Measurements from ENCODE around the gene FAM229A. TPM values are rescaled to one million over a fixed set of nuclear protein-coding genes. Genes with fewer than 3 reads are reported as not detected.

The FAM229A gene
- total and polyA plus RNA-seq, 9 of the 15 experiments (the other 6 are each of a cell fraction or from before 2014, with no cell fraction given), result 0.04 to 21.6 (median 7.4) TPM

GRCh38 chr1:32394141-32394889, 32.0 kb upstream of the FAM229A start, which contains the start of gene BSDC1 (continued):
- TF ChIP-seq, protein P1, sequence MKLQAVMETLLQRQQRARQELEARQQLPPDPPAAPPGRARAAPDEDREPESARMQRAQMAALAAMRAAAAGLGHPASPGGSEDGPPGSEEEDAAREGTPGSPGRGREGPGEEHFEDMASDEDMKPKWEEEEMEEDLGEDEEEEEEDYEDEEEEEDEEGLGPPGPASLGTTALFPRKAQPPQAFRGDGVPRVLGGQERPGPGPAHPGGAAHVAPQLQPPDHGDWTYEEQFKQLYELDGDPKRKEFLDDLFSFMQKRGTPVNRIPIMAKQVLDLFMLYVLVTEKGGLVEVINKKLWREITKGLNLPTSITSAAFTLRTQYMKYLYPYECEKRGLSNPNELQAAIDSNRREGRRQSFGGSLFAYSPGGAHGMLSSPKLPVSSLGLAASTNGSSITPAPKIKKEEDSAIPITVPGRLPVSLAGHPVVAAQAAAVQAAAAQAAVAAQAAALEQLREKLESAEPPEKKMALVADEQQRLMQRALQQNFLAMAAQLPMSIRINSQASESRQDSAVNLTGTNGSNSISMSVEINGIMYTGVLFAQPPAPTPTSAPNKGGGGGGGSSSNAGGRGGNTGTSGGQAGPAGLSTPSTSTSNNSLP (IDR thresholded peaks at IDR 0.05; ENCODE audit: borderline replicate concordance, low read depth, low read length), result peak; percentile 67; the same call in 1 of the 2 replicates
- TF ChIP-seq, protein P2, sequence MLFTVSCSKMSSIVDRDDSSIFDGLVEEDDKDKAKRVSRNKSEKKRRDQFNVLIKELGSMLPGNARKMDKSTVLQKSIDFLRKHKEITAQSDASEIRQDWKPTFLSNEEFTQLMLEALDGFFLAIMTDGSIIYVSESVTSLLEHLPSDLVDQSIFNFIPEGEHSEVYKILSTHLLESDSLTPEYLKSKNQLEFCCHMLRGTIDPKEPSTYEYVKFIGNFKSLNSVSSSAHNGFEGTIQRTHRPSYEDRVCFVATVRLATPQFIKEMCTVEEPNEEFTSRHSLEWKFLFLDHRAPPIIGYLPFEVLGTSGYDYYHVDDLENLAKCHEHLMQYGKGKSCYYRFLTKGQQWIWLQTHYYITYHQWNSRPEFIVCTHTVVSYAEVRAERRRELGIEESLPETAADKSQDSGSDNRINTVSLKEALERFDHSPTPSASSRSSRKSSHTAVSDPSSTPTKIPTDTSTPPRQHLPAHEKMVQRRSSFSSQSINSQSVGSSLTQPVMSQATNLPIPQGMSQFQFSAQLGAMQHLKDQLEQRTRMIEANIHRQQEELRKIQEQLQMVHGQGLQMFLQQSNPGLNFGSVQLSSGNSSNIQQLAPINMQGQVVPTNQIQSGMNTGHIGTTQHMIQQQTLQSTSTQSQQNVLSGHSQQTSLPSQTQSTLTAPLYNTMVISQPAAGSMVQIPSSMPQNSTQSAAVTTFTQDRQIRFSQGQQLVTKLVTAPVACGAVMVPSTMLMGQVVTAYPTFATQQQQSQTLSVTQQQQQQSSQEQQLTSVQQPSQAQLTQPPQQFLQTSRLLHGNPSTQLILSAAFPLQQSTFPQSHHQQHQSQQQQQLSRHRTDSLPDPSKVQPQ (CRISPR knock-in tag; IDR thresholded peaks at IDR 0.05; ENCODE audit: borderline replicate concordance), result no peak
- TF ChIP-seq RBM22 (IDR thresholded peaks at IDR 0.05; ENCODE audit: low read depth, low read length, poor library complexity, severe bottlenecking), result no peak
- no peak; the same call in 1 of the 2 replicates for TF ChIP-seq POLR2AphosphoS2 (IDR thresholded peaks at IDR 0.05; ENCODE audit: low read length)
- TF ChIP-seq, protein P3, sequence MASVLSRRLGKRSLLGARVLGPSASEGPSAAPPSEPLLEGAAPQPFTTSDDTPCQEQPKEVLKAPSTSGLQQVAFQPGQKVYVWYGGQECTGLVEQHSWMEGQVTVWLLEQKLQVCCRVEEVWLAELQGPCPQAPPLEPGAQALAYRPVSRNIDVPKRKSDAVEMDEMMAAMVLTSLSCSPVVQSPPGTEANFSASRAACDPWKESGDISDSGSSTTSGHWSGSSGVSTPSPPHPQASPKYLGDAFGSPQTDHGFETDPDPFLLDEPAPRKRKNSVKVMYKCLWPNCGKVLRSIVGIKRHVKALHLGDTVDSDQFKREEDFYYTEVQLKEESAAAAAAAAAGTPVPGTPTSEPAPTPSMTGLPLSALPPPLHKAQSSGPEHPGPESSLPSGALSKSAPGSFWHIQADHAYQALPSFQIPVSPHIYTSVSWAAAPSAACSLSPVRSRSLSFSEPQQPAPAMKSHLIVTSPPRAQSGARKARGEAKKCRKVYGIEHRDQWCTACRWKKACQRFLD (CRISPR knock-in tag; IDR thresholded peaks at IDR 0.05), result no peak
- peak; percentile 92 for TF ChIP-seq POLR2B (IDR thresholded peaks at IDR 0.05; ENCODE audit: low read depth, partially characterized antibody)
- peak; percentile 62; the same call in 1 of the 2 replicates for TF ChIP-seq NR4A1 (CRISPR knock-in tag; IDR thresholded peaks at IDR 0.05)
- TF ChIP-seq NR4A1 (tag; IDR thresholded peaks at IDR 0.05), result 0 out of 2 replicates have a peak, but pooled peaks have one; percentile 39
- TF ChIP-seq ADNP (tag; IDR thresholded peaks at IDR 0.05), result no peak
- TF ChIP-seq, protein P4, sequence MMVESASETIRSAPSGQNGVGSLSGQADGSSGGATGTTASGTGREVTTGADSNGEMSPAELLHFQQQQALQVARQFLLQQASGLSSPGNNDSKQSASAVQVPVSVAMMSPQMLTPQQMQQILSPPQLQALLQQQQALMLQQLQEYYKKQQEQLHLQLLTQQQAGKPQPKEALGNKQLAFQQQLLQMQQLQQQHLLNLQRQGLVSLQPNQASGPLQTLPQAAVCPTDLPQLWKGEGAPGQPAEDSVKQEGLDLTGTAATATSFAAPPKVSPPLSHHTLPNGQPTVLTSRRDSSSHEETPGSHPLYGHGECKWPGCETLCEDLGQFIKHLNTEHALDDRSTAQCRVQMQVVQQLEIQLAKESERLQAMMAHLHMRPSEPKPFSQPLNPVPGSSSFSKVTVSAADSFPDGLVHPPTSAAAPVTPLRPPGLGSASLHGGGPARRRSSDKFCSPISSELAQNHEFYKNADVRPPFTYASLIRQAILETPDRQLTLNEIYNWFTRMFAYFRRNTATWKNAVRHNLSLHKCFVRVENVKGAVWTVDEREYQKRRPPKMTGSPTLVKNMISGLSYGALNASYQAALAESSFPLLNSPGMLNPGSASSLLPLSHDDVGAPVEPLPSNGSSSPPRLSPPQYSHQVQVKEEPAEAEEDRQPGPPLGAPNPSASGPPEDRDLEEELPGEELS (CRISPR knock-in tag; IDR thresholded peaks at IDR 0.05; ENCODE audit: borderline replicate concordance), result no peak
- no peak for TF ChIP-seq HMG20A (CRISPR knock-in tag; conservative IDR thresholded peaks at IDR 0.05)
- peak; percentile 84; the same call in 1 of the 2 replicates for TF ChIP-seq ZNF263 (CRISPR knock-in tag; IDR thresholded peaks at IDR 0.05; ENCODE audit: borderline replicate concordance)
- TF ChIP-seq HIVEP1 (CRISPR knock-in tag; IDR thresholded peaks at IDR 0.05), result no peak
- TF ChIP-seq CHD2 (IDR thresholded peaks at IDR 0.05; ENCODE audit: low read depth, low read length), result peak; percentile 39
- TF ChIP-seq NFIC (IDR thresholded peaks at IDR 0.05), result peak; percentile 34
- no peak; the same call in 1 of the 2 replicates for TF ChIP-seq GATA2 (CRISPR knock-in tag; IDR thresholded peaks at IDR 0.05)
- no peak for TF ChIP-seq CBX2 (IDR thresholded peaks at IDR 0.05; ENCODE audit: insufficient read depth, low read length, poor library complexity, severe bottlenecking)
- TF ChIP-seq, protein P5, sequence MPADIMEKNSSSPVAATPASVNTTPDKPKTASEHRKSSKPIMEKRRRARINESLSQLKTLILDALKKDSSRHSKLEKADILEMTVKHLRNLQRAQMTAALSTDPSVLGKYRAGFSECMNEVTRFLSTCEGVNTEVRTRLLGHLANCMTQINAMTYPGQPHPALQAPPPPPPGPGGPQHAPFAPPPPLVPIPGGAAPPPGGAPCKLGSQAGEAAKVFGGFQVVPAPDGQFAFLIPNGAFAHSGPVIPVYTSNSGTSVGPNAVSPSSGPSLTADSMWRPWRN (IDR thresholded peaks at IDR 0.05; ENCODE audit: low read depth), result no peak

Measured in K562 (cell line).